Activated T-cell treated with anti-CD3 and anti-CD28 coated beads for 24 hours (primary cell): ENCODE measurements around the gene SMCO2.
A peak's percentile ranks its signal among the peaks of the same experiment; 100 is the strongest.

Experiments used
- DNase-seq: peaks from one replicate; pipeline ENCODE4 v3.0.0-alpha.2; 2020; ENCODE audit warnings: low read depth

Gene SMCO2

DNA sequence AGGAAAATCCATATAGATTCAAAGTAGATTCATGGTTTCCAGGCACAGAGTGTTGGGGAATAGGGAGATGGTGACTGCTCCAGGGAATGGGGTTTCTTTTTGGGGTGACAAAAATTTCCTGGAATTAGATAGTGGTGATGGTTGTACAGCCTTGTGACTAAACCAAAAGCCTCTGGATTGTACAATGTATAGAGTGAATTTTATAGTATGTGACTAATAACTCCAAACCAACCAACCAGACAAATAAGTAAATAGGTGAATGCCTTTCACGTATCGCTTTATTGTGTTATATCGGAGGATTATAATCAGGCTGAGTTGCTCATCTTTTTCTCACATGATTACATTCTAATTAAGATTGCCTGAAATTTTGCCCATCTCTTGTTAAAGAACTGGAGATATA is 52.8 kb downstream of the SMCO2 start:
- DNase-seq: no peak

DNA sequence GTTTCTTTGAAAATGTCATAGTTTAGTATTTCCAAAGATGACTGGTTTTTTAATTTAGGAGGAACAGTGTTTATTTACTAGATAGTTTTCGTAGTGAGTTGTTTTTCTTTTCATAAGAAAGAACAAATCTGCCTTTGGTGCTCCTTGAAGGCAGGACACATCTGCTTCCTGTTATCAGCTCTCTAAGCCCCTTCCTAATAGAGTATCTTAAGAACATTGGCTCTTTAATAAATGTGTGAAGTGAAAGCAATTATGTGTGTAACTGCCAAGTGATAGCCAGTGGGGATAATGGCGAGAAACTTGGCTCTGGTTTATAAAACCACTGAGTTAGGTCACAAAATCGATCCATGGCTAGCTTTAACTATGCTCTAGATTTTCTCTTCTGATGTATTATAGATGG is 54.0 kb downstream of the SMCO2 start:
- no peak for DNase-seq

DNA sequence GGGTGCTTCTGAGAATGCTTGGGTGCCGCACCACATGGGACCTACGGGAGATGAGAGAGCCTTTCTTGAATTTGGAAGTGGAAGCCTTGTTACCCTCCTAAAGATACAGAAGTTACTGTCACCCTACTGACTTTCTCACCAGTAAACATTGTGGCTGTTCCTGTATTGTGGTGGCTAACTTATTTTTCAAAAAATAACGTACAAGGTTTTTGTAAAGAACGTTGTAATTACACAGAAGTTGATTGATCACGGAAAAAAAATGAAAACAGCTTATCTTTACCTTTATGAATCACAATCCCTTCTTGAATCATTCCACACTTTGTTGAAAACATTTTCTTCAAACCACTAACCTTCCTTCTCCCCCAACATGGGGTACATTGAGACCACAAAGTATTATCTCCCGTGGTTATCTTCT is 55.5 kb downstream of the SMCO2 start:
- no peak for DNase-seq

DNA sequence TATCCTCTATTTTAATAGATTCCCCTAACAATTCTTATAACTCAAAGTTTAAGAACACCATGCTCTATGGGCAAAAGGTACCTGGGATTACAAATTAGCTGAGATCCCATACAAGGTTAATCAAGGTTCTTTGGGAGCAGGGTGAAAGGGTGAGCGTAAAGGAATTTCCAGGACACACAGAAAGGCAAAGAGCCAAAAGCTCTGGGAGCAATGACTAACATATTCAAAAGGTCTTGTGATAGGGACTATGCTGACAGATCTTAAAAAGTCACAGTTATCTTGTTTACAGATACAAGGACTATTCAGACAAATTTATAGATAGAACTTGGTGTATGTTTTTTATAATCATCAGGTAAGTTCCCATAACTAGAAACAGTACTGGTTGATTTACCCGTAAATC is 58.0 kb downstream of the SMCO2 start:
- DNase-seq: no peak

DNA sequence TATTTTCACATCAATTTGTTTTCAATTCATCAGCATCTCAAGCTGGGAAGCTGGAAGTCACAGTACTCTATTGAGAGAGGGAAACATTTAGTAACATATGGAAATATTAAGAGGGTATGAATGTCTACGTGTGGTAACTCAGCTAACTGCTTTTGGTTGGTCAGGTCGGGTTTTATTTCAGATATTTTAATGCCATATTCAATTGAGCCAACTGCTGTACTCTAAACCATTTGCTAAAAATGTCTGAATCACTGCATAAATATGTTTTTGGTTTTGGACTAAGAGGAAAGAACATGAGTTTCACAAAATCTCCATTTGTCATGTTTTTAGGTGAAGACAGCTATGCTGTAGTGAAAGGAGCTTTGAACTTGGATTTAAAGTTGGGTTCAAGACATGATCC is 58.6 kb downstream of the SMCO2 start:
- no peak for DNase-seq

DNA sequence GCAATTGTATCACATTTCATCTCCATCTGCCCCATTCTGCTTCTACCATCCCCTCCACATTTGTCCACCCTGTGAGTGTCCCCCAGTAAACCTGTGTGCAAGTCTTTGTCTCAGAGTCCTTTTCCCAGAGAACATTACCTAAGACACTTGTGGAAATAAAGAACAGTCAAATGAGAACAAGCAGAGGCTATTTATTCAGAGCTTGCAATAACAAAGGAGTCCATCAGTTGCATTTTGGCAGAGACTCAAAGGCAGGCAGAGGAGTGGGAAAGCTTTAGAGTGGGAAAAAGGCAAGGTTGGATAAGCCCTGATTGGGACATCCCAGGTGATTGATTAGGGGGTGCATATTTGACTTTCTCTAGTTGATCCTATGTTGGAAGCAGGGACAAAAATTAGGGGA is 59.2 kb downstream of the SMCO2 start:
- DNase-seq: no peak

DNA sequence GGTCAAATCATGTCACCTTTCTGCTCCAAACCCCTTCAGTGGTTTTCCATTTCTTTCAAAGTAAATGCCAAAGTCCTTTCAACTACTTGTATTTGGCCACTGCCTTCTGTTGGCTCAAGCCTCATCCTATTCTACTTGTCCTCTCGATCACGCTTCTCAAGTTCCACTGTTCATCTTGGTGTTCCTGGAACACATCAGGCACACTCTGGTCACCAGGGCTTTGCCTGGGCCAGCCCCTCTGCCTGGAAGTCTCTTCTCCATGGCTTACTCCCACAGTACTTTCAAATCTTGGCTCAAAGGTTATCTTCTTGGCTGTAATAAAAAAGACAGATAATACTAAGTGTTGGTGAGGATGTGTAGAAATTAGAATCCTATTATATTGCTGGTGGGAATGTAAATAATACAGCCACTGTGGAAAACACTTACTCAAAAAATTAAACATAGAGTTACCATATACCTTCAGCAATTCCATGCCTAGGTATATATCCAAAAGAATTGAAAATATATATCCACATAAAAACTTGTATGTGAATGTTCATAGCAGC is 60.2 kb downstream of the SMCO2 start:
- DNase-seq: no peak

DNA sequence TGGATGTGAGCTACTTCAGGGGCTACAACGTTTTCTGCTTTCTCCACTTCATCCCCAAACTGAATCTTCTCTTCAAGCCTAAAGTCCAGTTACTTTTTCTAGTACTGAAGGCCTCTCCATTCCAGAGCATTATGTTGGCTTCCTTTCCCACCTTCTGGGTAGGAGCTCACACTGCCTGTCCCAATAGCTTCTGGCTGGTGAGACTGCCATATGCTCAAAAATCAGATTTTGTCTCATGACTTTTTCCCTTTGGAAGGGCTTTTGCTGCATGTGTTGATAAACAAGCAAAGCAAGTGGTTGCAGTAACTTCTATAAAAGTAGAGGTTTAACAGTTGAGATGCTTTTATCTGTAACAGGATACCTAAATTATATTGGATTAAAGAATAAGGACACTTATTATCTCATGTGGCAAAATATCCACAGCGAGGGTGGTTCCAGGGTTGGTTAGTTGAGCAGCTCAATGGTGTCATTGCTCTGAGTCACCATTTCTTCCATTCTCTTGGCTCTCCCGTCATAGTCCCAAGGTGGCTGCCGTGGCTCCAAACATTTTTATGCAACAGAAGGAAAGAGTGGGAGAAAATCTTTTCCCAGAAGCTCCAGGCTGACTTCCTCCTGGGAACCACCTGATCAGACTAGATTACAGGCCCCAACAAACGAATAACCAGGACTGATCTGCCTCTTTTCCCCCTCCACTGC is 62.3 kb downstream of the SMCO2 start:
- DNase-seq: no peak

DNA sequence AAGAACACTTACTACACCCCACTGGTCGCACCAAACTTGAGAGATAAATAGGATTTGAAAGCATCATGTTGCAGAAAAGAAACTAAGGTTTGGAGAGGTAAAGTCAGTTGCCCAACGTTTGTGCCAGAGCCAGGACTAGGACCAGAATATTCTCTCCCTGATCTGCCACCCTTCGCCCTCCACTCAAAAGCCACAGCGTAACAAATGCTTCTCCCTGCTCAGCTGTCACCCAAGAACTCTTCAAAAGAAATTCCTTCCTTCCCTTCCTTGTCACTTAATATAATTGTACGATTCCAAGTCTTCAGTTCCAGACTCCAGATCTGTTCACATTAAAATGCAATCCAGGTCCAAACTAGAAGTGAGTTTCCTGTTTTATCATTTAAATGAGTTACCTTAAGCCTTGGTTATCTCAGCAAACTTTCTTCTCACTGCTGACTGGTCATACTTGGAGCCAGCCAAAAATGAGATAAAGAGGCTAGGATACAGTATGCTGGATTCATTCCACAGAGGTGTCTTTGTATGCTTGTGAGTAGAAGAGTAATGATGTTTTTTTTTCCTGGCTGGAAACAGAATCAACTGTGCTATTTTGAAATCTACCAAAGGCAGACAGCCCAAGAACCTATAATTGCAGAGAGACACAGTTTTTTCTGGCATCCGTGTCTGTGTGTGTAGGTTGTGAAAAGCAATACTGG is 64.6 kb downstream of the SMCO2 start:
- DNase-seq: no peak

DNA sequence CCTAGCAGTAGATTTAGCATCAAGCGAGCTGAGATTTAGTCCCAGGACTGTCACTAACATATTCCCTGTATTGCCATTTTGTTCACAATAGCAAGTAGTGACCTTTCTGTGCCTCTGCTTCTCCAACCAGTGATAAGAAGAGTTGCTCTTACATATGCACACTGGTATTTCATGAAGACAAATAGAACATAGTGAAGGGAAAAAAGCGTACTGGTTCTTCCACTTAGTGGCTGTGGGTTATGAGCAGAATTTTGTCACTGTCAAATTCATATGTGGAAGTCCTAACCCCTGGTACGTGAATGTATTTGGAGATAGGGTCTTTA is 65.1 kb downstream of the SMCO2 start:
- no peak for DNase-seq

DNA sequence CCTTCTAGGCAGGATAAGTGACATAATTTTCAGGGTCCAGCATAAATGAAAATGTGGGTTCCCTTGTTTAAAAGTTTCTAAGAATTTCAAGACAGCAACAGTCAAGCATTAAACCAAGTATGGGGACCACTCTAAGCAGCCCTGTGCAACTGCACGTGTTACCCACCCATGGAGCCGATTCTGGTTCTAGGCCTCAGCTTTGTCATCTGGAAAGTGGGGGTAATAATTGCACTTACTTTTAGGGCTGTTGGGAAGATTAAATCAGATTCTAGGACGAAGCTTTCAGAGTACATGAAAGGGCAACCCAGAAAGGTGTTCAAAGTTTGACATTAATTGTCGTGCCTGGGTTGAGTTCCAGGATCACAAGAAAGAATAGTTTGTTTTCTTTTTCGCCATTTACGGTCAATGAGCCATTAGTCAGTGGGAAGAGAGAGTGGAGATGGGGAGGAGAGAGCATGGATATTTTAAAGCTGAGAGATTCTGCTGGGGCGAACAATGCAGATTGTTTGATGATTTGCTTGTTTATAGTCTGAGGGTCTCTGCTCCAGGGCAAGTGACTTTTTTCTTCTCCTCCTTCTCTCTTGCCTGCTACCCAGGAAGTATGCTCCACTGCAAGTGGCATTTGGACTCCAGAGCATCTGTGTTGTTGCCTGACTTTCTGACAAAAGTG is 66.8 kb downstream of the SMCO2 start:
- no peak for DNase-seq

DNA sequence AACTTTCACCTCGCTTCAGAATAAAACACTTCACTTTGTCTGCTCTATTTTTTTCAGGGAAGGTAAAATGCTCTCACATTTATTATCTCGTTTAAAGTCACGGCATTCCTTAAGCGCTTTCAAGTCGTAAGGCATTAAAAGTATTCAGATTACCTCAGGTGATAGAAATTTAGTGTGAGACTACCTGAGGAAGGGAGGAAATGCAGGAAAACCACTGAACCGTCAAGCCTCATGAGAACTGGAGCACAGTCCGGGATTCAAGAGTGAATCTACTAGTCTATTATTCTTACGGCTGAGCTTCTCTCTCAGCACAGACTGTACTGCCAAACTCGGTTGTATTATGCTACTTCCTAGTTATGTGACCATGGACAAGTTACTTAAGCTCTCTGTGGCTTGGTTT is 69.1 kb downstream of the SMCO2 start:
- no peak for DNase-seq

DNA sequence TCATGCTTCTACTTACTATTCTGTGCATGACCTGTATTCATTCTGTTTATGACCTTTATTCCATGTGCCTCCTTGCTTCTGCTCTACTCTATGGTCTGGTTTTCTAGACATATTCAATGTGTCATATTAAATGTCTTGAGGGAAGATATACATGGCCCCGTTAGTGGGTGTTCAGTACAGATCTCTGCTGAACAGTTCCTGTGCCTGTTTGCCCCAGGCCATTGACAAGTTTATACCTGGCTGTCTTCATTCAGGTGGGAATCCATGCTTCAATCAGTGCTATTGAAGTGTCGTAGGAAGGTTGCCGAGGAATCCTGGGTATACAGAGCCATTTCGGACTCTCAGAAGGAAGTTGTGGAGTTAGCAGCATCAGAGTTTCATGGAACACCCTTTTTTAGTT is 70.1 kb downstream of the SMCO2 start:
- no peak for DNase-seq

DNA sequence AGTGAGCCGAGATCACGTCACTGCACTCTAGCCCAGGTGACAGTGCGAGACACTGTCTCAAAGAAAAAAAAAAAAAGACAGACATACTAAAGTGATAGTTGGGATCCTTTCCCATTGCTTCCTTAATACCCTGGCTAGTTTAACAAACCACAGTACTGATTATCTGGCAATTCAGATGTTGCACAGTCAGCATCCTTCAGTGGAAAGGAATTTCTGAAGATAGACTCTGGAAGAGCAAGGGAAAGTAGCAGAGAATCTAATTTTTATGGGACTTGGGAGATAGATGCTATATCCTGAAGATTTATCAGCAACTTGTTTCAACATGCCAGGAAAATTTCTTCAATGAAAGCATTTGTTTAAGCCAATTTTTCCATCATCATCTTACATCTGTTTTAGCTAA is 71.0 kb downstream of the SMCO2 start:
- DNase-seq: no peak

DNA sequence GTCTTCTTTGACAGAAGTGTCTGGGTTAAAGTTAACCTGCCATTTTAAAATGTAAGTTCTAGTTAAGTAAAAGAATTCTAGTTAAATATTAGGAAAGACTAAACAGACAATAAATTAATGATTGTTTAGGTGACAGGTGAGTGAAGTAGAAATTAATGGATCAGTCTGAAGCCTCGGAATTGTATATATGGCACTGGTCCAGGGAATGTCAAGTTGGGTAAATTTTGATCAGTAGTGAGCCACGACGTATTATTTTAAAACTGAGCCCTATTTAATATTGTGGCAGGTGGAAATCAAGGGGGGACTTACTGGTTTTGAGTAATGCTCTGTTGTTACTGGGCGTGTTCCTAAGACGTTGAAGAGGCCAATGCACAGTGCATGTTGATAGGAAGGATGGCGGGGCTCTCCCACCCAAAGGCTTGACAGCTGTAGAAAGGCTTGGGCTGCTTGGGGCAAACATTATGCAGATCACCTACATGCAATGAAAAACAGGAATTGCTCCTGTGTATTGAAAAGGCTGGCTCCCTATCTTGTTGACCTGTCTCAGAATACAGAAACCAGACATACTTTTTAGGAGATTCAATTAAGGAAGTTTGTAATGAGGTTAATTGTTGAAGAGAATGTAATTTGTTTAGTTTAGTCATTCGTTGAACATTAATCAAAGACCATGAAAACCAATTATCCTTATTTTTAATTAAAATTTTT is 71.6 kb downstream of the SMCO2 start:
- no peak for DNase-seq

DNA sequence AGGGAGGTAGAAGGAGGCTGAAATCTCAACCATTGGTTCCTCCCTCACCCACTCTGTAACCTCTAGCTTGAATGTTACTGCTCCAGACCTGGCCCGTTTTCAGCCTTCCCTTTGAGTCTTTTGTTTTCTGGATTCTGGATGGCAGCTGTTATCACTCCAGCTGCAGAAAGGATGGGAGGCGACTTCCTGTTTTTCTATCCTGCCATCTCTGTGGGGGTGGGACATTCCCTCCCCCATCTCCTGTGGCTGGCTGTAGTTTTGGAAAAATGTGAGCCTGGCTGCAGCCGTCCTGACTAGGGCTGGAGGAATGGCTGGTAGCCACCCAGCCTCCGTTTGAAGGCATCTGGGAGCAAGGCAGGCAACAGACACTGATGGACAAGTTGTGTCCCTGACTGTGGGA is 74.5 kb downstream of the SMCO2 start:
- DNase-seq: no peak

DNA sequence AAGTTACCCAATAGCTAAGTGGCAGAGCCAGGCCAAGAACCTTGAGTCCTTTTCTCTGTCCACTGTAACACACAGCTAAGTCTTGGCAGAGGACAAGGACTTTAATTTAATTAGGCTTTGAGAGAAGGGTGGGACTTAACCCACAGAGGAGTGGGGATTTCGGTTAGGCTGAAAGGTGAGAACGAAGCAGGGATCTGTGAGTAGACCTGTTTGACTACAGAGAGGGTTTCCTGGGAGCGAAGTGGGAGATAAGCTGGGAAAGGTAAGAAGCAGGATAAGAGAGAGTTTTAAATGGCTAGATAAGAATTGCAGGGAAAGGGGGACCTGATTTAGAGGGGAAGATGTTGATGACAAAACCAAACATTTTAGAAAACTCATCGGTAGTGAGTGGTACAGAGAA is 75.4 kb downstream of the SMCO2 start:
- DNase-seq: no peak

DNA sequence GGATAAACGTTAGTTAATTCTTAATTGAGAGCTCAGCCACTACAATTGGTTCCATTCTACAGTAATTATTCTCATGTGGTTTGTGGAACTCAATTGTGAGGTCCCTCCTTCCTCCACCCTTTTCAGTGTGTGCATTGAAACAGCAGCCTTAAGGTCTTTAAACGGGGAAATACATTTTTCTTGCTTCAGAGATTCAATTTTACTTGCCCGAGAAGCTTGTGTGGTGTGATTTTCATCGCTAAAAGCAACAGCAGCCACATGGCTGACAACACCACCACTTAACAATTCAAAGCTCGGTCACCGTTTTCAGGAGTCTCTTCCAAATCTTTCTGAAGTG is 76.7 kb downstream of the SMCO2 start:
- DNase-seq: no peak

DNA sequence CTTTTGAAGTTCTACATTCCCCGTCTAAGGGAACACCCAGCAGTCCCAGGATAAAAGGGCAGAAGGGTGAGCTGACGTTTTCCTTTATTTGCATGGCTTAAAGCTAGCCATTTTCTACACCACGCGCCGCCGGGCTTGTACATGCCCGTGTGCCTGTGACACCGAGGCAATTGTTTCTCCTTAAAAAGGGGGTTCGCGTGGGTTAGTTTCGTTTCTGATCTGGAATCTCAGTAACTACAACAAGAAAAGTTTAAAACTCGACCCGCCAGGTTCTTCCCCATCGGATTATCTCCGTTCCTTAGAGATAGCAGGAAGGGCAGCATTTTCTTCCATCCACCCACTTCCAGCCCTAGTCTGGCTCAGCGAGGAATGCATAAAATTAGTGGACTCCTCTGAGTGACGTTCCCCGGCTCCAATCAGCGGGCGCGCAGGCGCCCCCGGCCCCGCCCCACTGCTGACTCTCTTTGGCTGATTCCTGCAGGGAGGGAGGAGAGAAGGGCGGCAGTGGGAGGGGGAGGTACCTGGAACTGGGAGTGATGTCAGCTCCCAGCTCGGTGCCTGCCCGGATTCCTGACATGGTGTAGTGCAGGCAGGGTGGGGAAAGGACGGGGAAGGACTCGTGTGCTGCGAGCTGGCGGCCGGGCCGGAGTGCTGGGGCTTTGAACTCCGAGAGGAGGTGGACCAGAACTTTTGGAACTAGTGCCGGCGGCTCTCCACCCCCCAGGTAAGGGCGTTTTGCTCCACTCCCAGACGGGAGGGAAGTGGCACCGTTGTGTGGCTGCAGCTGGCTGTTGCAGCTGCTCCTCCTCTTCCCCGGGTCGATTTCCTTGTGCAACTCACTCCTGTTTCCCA is 77.3 kb downstream of the SMCO2 start, which contains the start of gene PPFIBP1:
Gene PPFIBP1, plus strand, starts transcription at position 565 of the 852 bp plus-strand sequence. CDS start 109,191 bp downstream, outside the sequence.
- peak; percentile 99 for DNase-seq

DNA sequence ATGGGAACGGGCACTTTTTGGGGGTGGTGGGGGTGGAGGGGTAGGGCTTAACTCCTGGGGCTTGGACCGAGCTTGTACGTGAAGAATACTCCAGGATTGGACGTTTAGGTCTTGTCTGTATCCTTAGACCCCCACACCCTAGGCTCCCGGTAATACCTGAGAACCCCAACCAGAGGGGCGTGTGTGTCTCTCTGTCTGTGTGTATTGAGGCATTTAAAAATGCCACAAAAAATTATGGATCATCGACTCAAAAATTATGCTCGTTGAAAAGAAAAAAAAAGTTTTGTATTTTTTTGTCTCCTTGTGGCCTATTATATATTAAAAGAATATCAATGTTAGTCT is 77.9 kb downstream of the SMCO2 start:
- DNase-seq: no peak

DNA sequence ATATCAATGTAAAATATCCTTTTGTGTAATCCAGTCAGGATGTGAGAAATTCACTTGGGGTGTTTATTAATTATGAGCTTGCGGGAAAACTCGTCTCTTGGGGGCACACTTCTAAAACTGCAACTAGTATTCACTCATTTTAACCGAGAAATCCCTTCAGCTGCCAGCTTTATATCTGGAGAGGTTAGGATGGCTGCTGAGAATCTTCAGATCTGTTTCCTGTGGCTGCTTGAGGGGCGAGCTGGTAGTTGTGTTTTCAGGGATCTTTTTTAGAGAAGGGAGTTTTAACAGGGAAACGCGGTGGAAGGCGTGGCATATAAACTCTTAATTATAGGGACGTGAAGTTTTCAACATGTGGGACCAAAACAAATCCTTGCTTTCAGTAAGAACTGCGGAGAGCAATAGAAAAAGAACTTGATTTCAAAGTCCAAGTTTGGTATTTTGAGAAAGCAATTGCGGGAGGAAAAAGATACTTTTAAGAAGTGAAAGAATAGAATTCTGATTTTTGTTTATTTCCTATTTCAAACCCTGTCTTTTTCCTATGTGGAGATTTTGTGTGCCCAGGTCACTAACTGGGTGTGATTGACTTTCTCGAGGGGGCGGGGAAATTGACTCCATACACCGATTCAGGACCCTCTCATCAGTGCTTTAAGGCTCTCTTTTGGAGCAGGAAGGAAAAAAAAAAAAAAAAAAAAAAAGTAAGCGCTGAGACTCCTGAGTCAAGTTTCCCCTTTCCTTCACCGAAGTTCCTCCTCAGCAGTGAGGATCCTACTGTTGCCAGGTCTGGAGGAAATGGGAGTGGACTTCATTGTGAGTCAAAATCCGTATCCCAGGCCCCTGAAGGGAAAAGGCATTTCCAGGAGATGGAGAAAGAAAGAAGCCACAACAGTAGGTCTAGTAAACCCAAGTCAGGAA is 78.6 kb downstream of the SMCO2 start:
- no peak for DNase-seq
